HepG2 (cell line): ENCODE data around the gene PSMC2. TPM values are rescaled to one million over a fixed set of nuclear protein-coding genes. Genes with fewer than 3 reads are reported as not detected.

Source experiments
- ATAC-seq: fragments of 200-7000 bp; cut with Tn5 transposase; 3 replicates; pipeline ENCODE4 v1.9.1; 2020; ENCODE audit warnings: mild to moderate bottlenecking, moderate library complexity
- BruUV-seq: library from RNA; stranded (reverse); fragments of 400-500 nt; replicated peaks from 2 replicates; lab custom pipeline; 2021; lab: Mats Ljungman, UMichigan
- CTCF ChIA-PET: fragments of 300-600 bp; formaldehyde crosslinking; extraction: SDS; loops from one replicate; lab custom pipeline; 2021; ENCODE audit warnings: low total read pairs, inconsistent platforms, low intra/inter-chr PET ratio; lab: Yijun Ruan, JAX
- POLR2A ChIA-PET: fragments of 350-600 bp; sonication (Branson Sonifier 250); formaldehyde crosslinking; loops from one replicate; lab custom pipeline; 2020; ENCODE audit warnings: antibody characterized with exemption, inconsistent platforms; lab: Yijun Ruan, JAX
- DNase-seq: peaks from one replicate; pipeline ENCODE4 v3.0.0-alpha.2; 2015; ENCODE audit warnings: low spot score
- FAIRE-seq: peaks from 3 replicates; lab custom pipeline; 2011; peaks lifted over from hg19 to GRCh38; lab: Jason Lieb, UNC
- H2AFZ ChIP-seq: one replicate; pipeline ENCODE4 v1.6.1; 2011; ENCODE audit warnings: low read length, inconsistent platforms
- H3K27ac ChIP-seq: fragments of 300-600 bp; 3 replicates; pipeline ENCODE4 v1.8.0; 2011; ENCODE audit warnings: mixed run types, mild to moderate bottlenecking, mixed read lengths, low read length, inconsistent platforms; ENCODE audit not compliant: insufficient read depth; ENCODE audit errors: extremely low read length
- H3K27me3 ChIP-seq, 2 experiments: fragments of 200-600 bp in 1 of 2; 2 replicates in 1 of 2; 3 replicates in 1 of 2; pipeline versions ENCODE4 v1.6.0 to v1.8.0; 2011; ENCODE audit warnings: low read length in 2 of 2, mild to moderate bottlenecking in 2 of 2, moderate library complexity in 2 of 2, inconsistent platforms in 1 of 2; ENCODE audit not compliant: insufficient read depth in 2 of 2, control insufficient read depth in 1 of 2
- H3K36me3 ChIP-seq, 2 experiments: fragments of 200-600 bp in 1 of 2; replicated peaks in 1 of 2; 2 replicates in 1 of 2; 3 replicates in 1 of 2; pipeline versions ENCODE4 v1.5.1 to v1.8.0; 2011; ENCODE audit warnings: low read length in 2 of 2, inconsistent platforms in 1 of 2; ENCODE audit not compliant: insufficient read depth in 2 of 2, control insufficient read depth in 1 of 2
- H3K4me1 ChIP-seq: 2 replicates; pipeline ENCODE4 v1.5.1; 2012; ENCODE audit warnings: low read length, inconsistent platforms; ENCODE audit not compliant: insufficient read depth
- H3K4me2 ChIP-seq: 2 replicates; pipeline ENCODE4 v1.6.0; 2011; ENCODE audit warnings: low read depth, low read length, inconsistent platforms
- H3K4me3 ChIP-seq, 3 experiments: fragments of 200-600 bp in 1 of 3; sonication (generic), shearing (Covaris generic) in 1 of 3; replicated peaks in 1 of 3; 2 replicates each; pipeline ENCODE4 v1.5.1; 2011 to 2016; ENCODE audit warnings: low read length in 3 of 3, inconsistent platforms in 2 of 3, low read depth in 2 of 3, mild to moderate bottlenecking in 2 of 3, control low read depth in 1 of 3, mixed read lengths in 1 of 3; ENCODE audit not compliant: insufficient read depth in 1 of 3
- H3K79me2 ChIP-seq: one replicate; pipeline ENCODE4 v1.6.1; 2011; ENCODE audit warnings: low read length, inconsistent platforms; ENCODE audit not compliant: insufficient read depth
- H3K9ac ChIP-seq: 2 replicates; pipeline ENCODE4 v1.6.0; 2011; ENCODE audit warnings: mild to moderate bottlenecking, low read depth, low read length, inconsistent platforms; ENCODE audit not compliant: insufficient read depth
- H3K9me3 ChIP-seq: 2 replicates; pipeline ENCODE4 v1.5.1; 2012; ENCODE audit warnings: mild to moderate bottlenecking, low read length
- H4K20me1 ChIP-seq: 2 replicates; pipeline ENCODE4 v1.6.0; 2011; ENCODE audit warnings: inconsistent platforms, mild to moderate bottlenecking, low read length, moderate library complexity; ENCODE audit not compliant: insufficient read depth
- CEBPB ChIP-seq: IDR thresholded peaks from 2 replicates; pipeline ENCODE4 v1.6.1; 2011; ENCODE audit warnings: low read depth, low read length, improper control_type of control experiment, borderline replicate concordance
- NCOA2 ChIP-seq: sonication (generic); formaldehyde crosslinking; IDR thresholded peaks from 2 replicates; pipeline ENCODE4 v1.8.0; 2022; ENCODE audit warnings: inconsistent platforms
- SP5 ChIP-seq: IDR thresholded peaks from 2 replicates; pipeline ENCODE4 v1.6.1; 2016; ENCODE audit warnings: low read depth, borderline replicate concordance
- ZBTB26 ChIP-seq: IDR thresholded peaks from 2 replicates; pipeline ENCODE4 v1.6.1; 2016; ENCODE audit warnings: missing compliant biosample characterization, missing genetic modification reagents, borderline replicate concordance
- ZNF354B ChIP-seq: sonication (generic); formaldehyde crosslinking; IDR thresholded peaks from 2 replicates; pipeline ENCODE4 v1.8.0; 2022; ENCODE audit warnings: mild to moderate bottlenecking, missing genetic modification reagents
- WGBS: methylation state at CpG from one replicate; pipeline ENCODE4 v1.1.6; 2017; ENCODE audit warnings: low lambda C conversion rate; 5-methylcytosine and 5-hydroxymethylcytosine counted together
- in situ Hi-C: cut with HindIII; loops from 2 replicates; pipeline ENCODE4 v1.10.0; 2017; ENCODE audit warnings: low pct_unique_long_range_greater_than_20kb; ENCODE audit not compliant: extremely low pct_ligation_motif_present
- intact Hi-C: fragments of 100-400 bp; cut with micrococcal nuclease; formaldehyde crosslinking; loops from one replicate; pipeline ENCODE4 v1.10.0; 2022; ENCODE audit not compliant: unreplicated experiment
- polyA plus RNA-seq, 8 experiments: library from polyadenylated mRNA; depleted of rRNA in 3 of 8; stranded (reverse) in 7 of 8; unstranded in 1 of 8; fragments of >200 nt; fragmentation: Illumina TruSeq in 4 of 8; extraction: Trizol in 4 of 8; gene quantifications; 2 replicates each; pipeline versions ENCODE4 v1.2.1 to v1.2.3, GENCODE V29; 2011 to 2016; ENCODE audit warnings: low read depth in 4 of 8, missing spikeins in 1 of 8, mixed read lengths in 1 of 8; ENCODE audit not compliant: insufficient read depth in 1 of 8
- total RNA-seq, 5 experiments: library from RNA; depleted of rRNA; stranded (reverse); fragments of >200 nt; fragmentation: Illumina TruSeq; extraction: Trizol; gene quantifications; 2 replicates each; pipeline ENCODE4 v1.2.3, GENCODE V29; 2016; ENCODE audit warnings: low read depth in 1 of 5

The PSMC2 gene
- total and polyA plus RNA-seq, 2 of the 13 experiments (the other 11 are each of a cell fraction or from before 2014, with no cell fraction given): 89.9 to 181 TPM

GRCh38 chr7:103299660-103300059, 47.8 kb upstream of the PSMC2 start:
- no peaks in the 10 kb centered on the region for H3K9me3 ChIP-seq
- H4K20me1 ChIP-seq: no peaks in the 10 kb centered on the region
- CTCF ChIA-PET: no interaction called here
- BruUV-seq: no TSS peak
- DNase-seq: no peak
- TF ChIP-seq ZNF354B (CRISPR knock-in tag): no peak
- peak; percentile 52; the same call in 1 of the 2 replicates for TF ChIP-seq CEBPB
- TF ChIP-seq, all 625 proteins: peak for 1
- H3K4me3 ChIP-seq: no peak overlapping the region; a peak in 1 of 6 replicates
- POLR2A ChIA-PET: interaction anchor here (1.9 kb wide), 1 partner anchor 107 kb away, joined by 4 read pairs; no protein-coding TSS in a partner anchor
- FAIRE-seq: no peak
- peaks cover 20% of the 10 kb centered on the region for H3K4me1 ChIP-seq
- 97% methylated on average over 6 of the region's 6 CpGs for WGBS
- no peak overlapping the region; the same call in 1 of the 2 replicates for H3K4me2 ChIP-seq
- no peak overlapping the region for H3K27ac ChIP-seq
- intact Hi-C loops: loop anchor here (5.0 kb wide), 1 partner anchor 43 kb away; the partner anchor contains the start of gene DNAJC2
- in situ Hi-C loops: loop anchor here (5.0 kb wide), 1 partner anchor 108 kb away; no protein-coding TSS in a partner anchor
- no peak for ATAC-seq
- peaks cover 21% of the 10 kb centered on the region for H3K79me2 ChIP-seq
- no peak overlapping the region for H2AFZ ChIP-seq
- H3K36me3 ChIP-seq: peaks cover 7 to 34% of the 10 kb centered on the region in 2 experiments
- no peak overlapping the region for H3K9ac ChIP-seq
- no peaks in the 10 kb centered on the region for H3K27me3 ChIP-seq

GRCh38 chr7:103301441-103301840, 46.0 kb upstream of the PSMC2 start:
- no TSS peak for BruUV-seq
- H3K36me3 ChIP-seq: peaks cover 7 to 48% of the 10 kb centered on the region in 2 experiments
- no peaks in the 10 kb centered on the region for H4K20me1 ChIP-seq
- H3K79me2 ChIP-seq: peaks cover 21% of the 10 kb centered on the region
- no peak overlapping the region for H3K27ac ChIP-seq
- CTCF ChIA-PET: no interaction called here
- FAIRE-seq (no peak), ATAC-seq (no peak), DNase-seq (no peak)
- H3K4me3 ChIP-seq: no peak overlapping the region
- H2AFZ ChIP-seq: no peak overlapping the region
- peaks cover 19% of the 10 kb centered on the region for H3K4me1 ChIP-seq
- H3K4me2 ChIP-seq: no peak overlapping the region
- no peaks in the 10 kb centered on the region for H3K9me3 ChIP-seq
- in situ Hi-C loops (no loop called here), intact Hi-C loops (no loop called here)
- TF ChIP-seq NCOA2 (CRISPR knock-in tag) (no peak), ZBTB26 (CRISPR knock-in tag) (no peak), SP5 (CRISPR knock-in tag) (no peak)
- H3K27me3 ChIP-seq: no peaks in the 10 kb centered on the region
- no peak overlapping the region for H3K9ac ChIP-seq
- WGBS: 68% methylated on average over 2 of the region's 2 CpGs
- POLR2A ChIA-PET: no interaction called here
